HCT116 (cell line): Measurements from ENCODE around the gene VWF. TPM values are rescaled to one million over a fixed set of nuclear protein-coding genes. Genes with fewer than 3 reads are reported as not detected.

Experiments
- ATAC-seq: fragments of 200-7000 bp; cut with Tn5 transposase; 2 replicates; pipeline ENCODE4 v1.9.1; 2020; ENCODE audit warnings: mild to moderate bottlenecking, moderate library complexity
- BruUV-seq: library from RNA; stranded (reverse); fragments of 400-500 nt; replicated peaks from 2 replicates; lab custom pipeline; 2021; lab: Mats Ljungman, UMichigan
- CTCF ChIA-PET: fragments of 300-600 bp; sonication (Branson Sonifier 250); formaldehyde crosslinking; loops from one replicate; lab custom pipeline; 2021; ENCODE audit warnings: antibody characterized with exemption; lab: Charles Lee
- POLR2A ChIA-PET: fragments of 300-600, 350-600 bp; sonication (Branson Sonifier 250); formaldehyde crosslinking; loops from one replicate; lab custom pipeline; 2021; ENCODE audit warnings: antibody characterized with exemption; lab: Charles Lee
- RAD21 ChIA-PET, 2 experiments: fragments of 300-600 bp; sonication (Branson Sonifier 250); formaldehyde crosslinking; loops; one replicate each; lab custom pipeline; 2023; ENCODE audit warnings: low total read pairs in 2 of 2; ENCODE audit not compliant: uncharacterized antibody in 2 of 2, unreplicated experiment in 2 of 2, low non-redundant PET in 1 of 2; lab: Charles Lee
- DNase-seq: peaks from one replicate; pipeline ENCODE4 v3.0.0-alpha.2; 2010; ENCODE audit warnings: low read depth, low spot score
- H2AFZ ChIP-seq: fragments of 200-600 bp; shearing (Covaris generic), sonication (generic); 2 replicates; pipeline ENCODE4 v1.6.1; 2017; ENCODE audit warnings: low read depth, mixed run types, mixed read lengths, antibody characterized with exemption, low read length; ENCODE audit not compliant: poor library complexity, severe bottlenecking
- H3K27ac ChIP-seq: 2 replicates; pipeline ENCODE4 v1.5.1; 2012; ENCODE audit warnings: low read depth, low read length
- H3K27me3 ChIP-seq: fragments of 200-600 bp; sonication (generic); 2 replicates; pipeline ENCODE4 v1.6.1; 2016; ENCODE audit warnings: mixed run types, low read length, mixed read lengths; ENCODE audit not compliant: insufficient read depth
- H3K36me3 ChIP-seq, 2 experiments: fragments of 200-500 bp in 1 of 2; fragments of 200-600 bp in 1 of 2; sonication (Bioruptor generic) in 1 of 2; sonication (generic) in 1 of 2; 2 replicates each; pipeline versions ENCODE4 v1.5.1 to v1.6.1; 2014 to 2016; ENCODE audit warnings: low read length in 2 of 2, inconsistent platforms in 1 of 2, mixed read lengths in 1 of 2, mixed run types in 1 of 2; ENCODE audit not compliant: insufficient read depth in 2 of 2, control insufficient read depth in 1 of 2
- H3K4me1 ChIP-seq, 2 experiments: fragments of 200-600 bp in 1 of 2; sonication (generic) in 1 of 2; 2 replicates each; pipeline versions ENCODE4 v1.5.1 to v1.6.1; 2012 to 2017; ENCODE audit warnings: low read length in 2 of 2, inconsistent platforms in 1 of 2, mild to moderate bottlenecking in 1 of 2, mixed read lengths in 1 of 2, mixed run types in 1 of 2, moderate library complexity in 1 of 2; ENCODE audit not compliant: insufficient read depth in 2 of 2, control insufficient read depth in 1 of 2
- H3K4me2 ChIP-seq: fragments of 200-600 bp; sonication (generic); 2 replicates; pipeline ENCODE4 v1.6.1; 2017; ENCODE audit warnings: mixed run types, low read length, mixed read lengths
- H3K4me3 ChIP-seq, 2 experiments: fragments of 200-600 bp in 1 of 2; sonication (generic) in 1 of 2; replicated peaks in 1 of 2; 2 replicates each; pipeline ENCODE4 v1.5.1; 2011 to 2016; ENCODE audit warnings: low read length in 2 of 2, control low read depth in 1 of 2, low read depth in 1 of 2, mild to moderate bottlenecking in 1 of 2, mixed read lengths in 1 of 2, mixed run types in 1 of 2
- H3K79me2 ChIP-seq: fragments of 200-600 bp; sonication (generic); 2 replicates; pipeline ENCODE4 v1.6.1; 2017; ENCODE audit warnings: mild to moderate bottlenecking, mixed run types, low read length, moderate library complexity, mixed read lengths; ENCODE audit not compliant: insufficient read depth
- H3K9ac ChIP-seq: fragments of 200-600 bp; sonication (generic); 2 replicates; pipeline ENCODE4 v1.6.1; 2016; ENCODE audit warnings: low read length, mixed read lengths
- H3K9me2 ChIP-seq: fragments of 200-600 bp; sonication (generic), shearing (Covaris generic); 2 replicates; pipeline ENCODE4 v1.6.1; 2017; ENCODE audit warnings: mixed run types, mild to moderate bottlenecking, moderate library complexity; ENCODE audit not compliant: insufficient read depth
- H3K9me3 ChIP-seq, 2 experiments: fragments of 200-500 bp in 1 of 2; fragments of 200-600 bp in 1 of 2; sonication (Bioruptor generic) in 1 of 2; sonication (generic) in 1 of 2; 2 replicates each; pipeline ENCODE4 v1.6.1; 2014 to 2017; ENCODE audit warnings: low read length in 2 of 2, mixed read lengths in 2 of 2, inconsistent platforms in 1 of 2, low read depth in 1 of 2, mild to moderate bottlenecking in 1 of 2, mixed run types in 1 of 2, moderate library complexity in 1 of 2; ENCODE audit not compliant: control insufficient read depth in 1 of 2, insufficient read depth in 1 of 2
- H4K20me1 ChIP-seq: fragments of 200-600 bp; sonication (generic), shearing (Covaris generic); 2 replicates; pipeline ENCODE4 v1.6.1; 2017; ENCODE audit warnings: mixed run types, mild to moderate bottlenecking, moderate library complexity; ENCODE audit not compliant: insufficient read depth
- EZH2phosphoT487 ChIP-seq: fragments of 200-600 bp; IDR thresholded peaks from 2 replicates; pipeline ENCODE4 v1.6.1; 2018; ENCODE audit warnings: antibody characterized with exemption, borderline replicate concordance
- JUND ChIP-seq: IDR thresholded peaks from 2 replicates; pipeline ENCODE4 v1.6.1; 2012
- POLR2A ChIP-seq: IDR thresholded peaks from 2 replicates; pipeline ENCODE4 v1.7.0; 2011; ENCODE audit warnings: borderline replicate concordance; ENCODE audit not compliant: insufficient read depth, insufficient read length; ENCODE audit errors: extremely low read depth
- SRF ChIP-seq: IDR thresholded peaks from 2 replicates; pipeline ENCODE4 v1.6.1; 2012; ENCODE audit warnings: low read depth
- TCF7L2 ChIP-seq: IDR thresholded peaks from 2 replicates; pipeline ENCODE4 v1.7.0; 2011; ENCODE audit warnings: borderline replicate concordance, inconsistent platforms; ENCODE audit not compliant: insufficient read depth, insufficient read length; ENCODE audit errors: extremely low read depth
- ZFX ChIP-seq: fragments of 450-650 bp; IDR thresholded peaks from 2 replicates; pipeline ENCODE4 v1.6.1; 2017
- ZNF274 ChIP-seq: fragments of 200-500 bp; sonication (Bioruptor generic); IDR thresholded peaks from 2 replicates; pipeline ENCODE4 v1.6.1; 2014; ENCODE audit warnings: mild to moderate bottlenecking, low read depth, low read length, inconsistent platforms
- intact Hi-C: fragments of 100-400 bp; cut with micrococcal nuclease; formaldehyde crosslinking; loops from 2 replicates; pipeline ENCODE4 v1.10.0; 2022
- total RNA-seq: library from RNA; stranded (reverse); gene quantifications from one replicate; pipeline ENCODE4 v1.2.1, GENCODE V29; 2021; ENCODE audit not compliant: unreplicated experiment
- TF ChIP-seq, protein P1 (sequence below): IDR thresholded peaks from 2 replicates; pipeline ENCODE4 v1.6.1; 2012; ENCODE audit warnings: low read depth

VWF gene
- total RNA-seq, 1 experiment from 2014 or later = 0.57 TPM

GRCh38 chr12:6071589-6071988, 52.9 kb downstream of the VWF start:
- Histone ChIP-seq H3K9me3 (no peaks in the 10 kb centered on the region), H3K4me1 (peaks cover 8 to 33% of the 10 kb centered on the region in 2 experiments; a peak in 3 of 4 replicates), H3K9me2 (no peaks in the 10 kb centered on the region), H3K9ac (no peak overlapping the region), H3K4me3 (no peak overlapping the region), H3K27ac (no peak overlapping the region), H2AFZ (no peak overlapping the region), H3K4me2 (no peak overlapping the region), H3K36me3 (no peaks in the 10 kb centered on the region), H3K79me2 (no peaks in the 10 kb centered on the region), H4K20me1 (no peaks in the 10 kb centered on the region), H3K27me3 (no peaks in the 10 kb centered on the region)
- no peak for ATAC-seq
- TF ChIP-seq, protein P1, sequence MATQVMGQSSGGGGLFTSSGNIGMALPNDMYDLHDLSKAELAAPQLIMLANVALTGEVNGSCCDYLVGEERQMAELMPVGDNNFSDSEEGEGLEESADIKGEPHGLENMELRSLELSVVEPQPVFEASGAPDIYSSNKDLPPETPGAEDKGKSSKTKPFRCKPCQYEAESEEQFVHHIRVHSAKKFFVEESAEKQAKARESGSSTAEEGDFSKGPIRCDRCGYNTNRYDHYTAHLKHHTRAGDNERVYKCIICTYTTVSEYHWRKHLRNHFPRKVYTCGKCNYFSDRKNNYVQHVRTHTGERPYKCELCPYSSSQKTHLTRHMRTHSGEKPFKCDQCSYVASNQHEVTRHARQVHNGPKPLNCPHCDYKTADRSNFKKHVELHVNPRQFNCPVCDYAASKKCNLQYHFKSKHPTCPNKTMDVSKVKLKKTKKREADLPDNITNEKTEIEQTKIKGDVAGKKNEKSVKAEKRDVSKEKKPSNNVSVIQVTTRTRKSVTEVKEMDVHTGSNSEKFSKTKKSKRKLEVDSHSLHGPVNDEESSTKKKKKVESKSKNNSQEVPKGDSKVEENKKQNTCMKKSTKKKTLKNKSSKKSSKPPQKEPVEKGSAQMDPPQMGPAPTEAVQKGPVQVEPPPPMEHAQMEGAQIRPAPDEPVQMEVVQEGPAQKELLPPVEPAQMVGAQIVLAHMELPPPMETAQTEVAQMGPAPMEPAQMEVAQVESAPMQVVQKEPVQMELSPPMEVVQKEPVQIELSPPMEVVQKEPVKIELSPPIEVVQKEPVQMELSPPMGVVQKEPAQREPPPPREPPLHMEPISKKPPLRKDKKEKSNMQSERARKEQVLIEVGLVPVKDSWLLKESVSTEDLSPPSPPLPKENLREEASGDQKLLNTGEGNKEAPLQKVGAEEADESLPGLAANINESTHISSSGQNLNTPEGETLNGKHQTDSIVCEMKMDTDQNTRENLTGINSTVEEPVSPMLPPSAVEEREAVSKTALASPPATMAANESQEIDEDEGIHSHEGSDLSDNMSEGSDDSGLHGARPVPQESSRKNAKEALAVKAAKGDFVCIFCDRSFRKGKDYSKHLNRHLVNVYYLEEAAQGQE = no peak
- no peak for TF ChIP-seq POLR2A
- POLR2A ChIA-PET = no interaction called here
- RAD21 ChIA-PET = no interaction called here
- intact Hi-C loops = no loop called here
- BruUV-seq = no TSS peak
- no peak for DNase-seq
- CTCF ChIA-PET = no interaction called here

- Histone ChIP-seq H4K20me1 (no peaks in the 10 kb centered on the region), H3K4me3 (no peak overlapping the region), H2AFZ (no peak overlapping the region), H3K9me2 (no peaks in the 10 kb centered on the region), H3K36me3 (no peaks in the 10 kb centered on the region), H3K9me3 (no peaks in the 10 kb centered on the region), H3K79me2 (no peaks in the 10 kb centered on the region), H3K4me2 (no peak overlapping the region), H3K9ac (no peak overlapping the region), H3K4me1 (peaks cover 8 to 33% of the 10 kb centered on the region in 2 experiments; a peak in 3 of 4 replicates), H3K27me3 (no peaks in the 10 kb centered on the region), H3K27ac (no peak overlapping the region)
- ChIA-PET RAD21 (no interaction called here), CTCF (interaction anchor here (1.3 to 2.3 kb wide), 2 partner anchors 207 to 214 kb away, joined by 5 to 13 read pairs; no protein-coding TSS in a partner anchor), POLR2A (no interaction called here)
- intact Hi-C loops = no loop called here
- no peak for DNase-seq
- no TSS peak for BruUV-seq
- no peak for ATAC-seq
- TF ChIP-seq JUND (no peak), ZNF274 (no peak), ZFX (no peak), TCF7L2 (no peak), EZH2phosphoT487 (no peak), POLR2A (no peak), SRF (no peak)
Observed at GRCh38 chr12:6070472-6071257, 53.8 kb downstream of the VWF start.
